Endothelial cell of umbilical vein (primary cell): Measurements from ENCODE around the gene BCO2. TPM values are rescaled to one million over a fixed set of nuclear protein-coding genes. Genes with fewer than 3 reads are reported as not detected.

ENCODE experiments used
- BruUV-seq: library from RNA; stranded (reverse); fragments of 400-500 nt; replicated peaks from 2 replicates; lab custom pipeline; 2021; lab: Mats Ljungman, UMichigan
- CTCF ChIA-PET: fragments of 300-600, 350-600 bp; sonication (Branson Sonifier 250); formaldehyde crosslinking; loops from one replicate; lab custom pipeline; 2021; ENCODE audit warnings: antibody characterized with exemption, inconsistent platforms; lab: Charles Lee
- POLR2A ChIA-PET: fragments of 300-600, 350-600 bp; sonication (Branson Sonifier 250); formaldehyde crosslinking; loops from one replicate; lab custom pipeline; 2021; ENCODE audit warnings: antibody characterized with exemption, inconsistent platforms; lab: Charles Lee
- DNase-seq: peaks from one replicate; pipeline ENCODE4 v3.0.0-alpha.2; 2011; ENCODE audit warnings: low read depth, low spot score
- FAIRE-seq: peaks from 2 replicates; lab custom pipeline; 2011; peaks lifted over from hg19 to GRCh38; lab: Jason Lieb, UNC
- H2AFZ ChIP-seq: 2 replicates; pipeline ENCODE4 v1.6.0; 2012; ENCODE audit warnings: low read depth, low read length, control low read depth, inconsistent platforms
- H3K27ac ChIP-seq: 2 replicates; pipeline ENCODE4 v1.5.1; 2011; ENCODE audit warnings: low read depth, mild to moderate bottlenecking, control low read depth, low read length, moderate library complexity; ENCODE audit not compliant: insufficient read depth
- H3K27me3 ChIP-seq, 2 experiments: 2 replicates each; pipeline versions ENCODE4 v1.6.0 to v1.6.1; 2011; ENCODE audit warnings: low read length in 2 of 2, mixed read lengths in 1 of 2; ENCODE audit not compliant: control insufficient read depth in 2 of 2, insufficient read depth in 2 of 2
- H3K36me3 ChIP-seq, 2 experiments: 2 replicates in 1 of 2; 3 replicates in 1 of 2; pipeline ENCODE4 v1.5.1; 2011; ENCODE audit warnings: low read length in 2 of 2, mild to moderate bottlenecking in 1 of 2, moderate library complexity in 1 of 2; ENCODE audit not compliant: control insufficient read depth in 2 of 2, insufficient read depth in 2 of 2; ENCODE audit errors: extremely low read depth in 1 of 2
- H3K4me1 ChIP-seq: 3 replicates; pipeline ENCODE4 v1.5.1; 2011; ENCODE audit warnings: mild to moderate bottlenecking, low read length; ENCODE audit not compliant: control insufficient read depth, insufficient read depth; ENCODE audit errors: extremely low read depth
- H3K4me2 ChIP-seq: 2 replicates; pipeline ENCODE4 v1.6.1; 2011; ENCODE audit warnings: low read length, control low read depth, mixed read lengths; ENCODE audit not compliant: insufficient read depth
- H3K4me3 ChIP-seq, 3 experiments: fragments of 200-600 bp in 1 of 3; sonication (generic), shearing (Covaris generic) in 1 of 3; replicated peaks in 1 of 3; 2 replicates each; pipeline ENCODE4 v1.5.1; 2011 to 2016; ENCODE audit warnings: control low read depth in 3 of 3, low read length in 3 of 3, mild to moderate bottlenecking in 2 of 3, inconsistent platforms in 1 of 3, low read depth in 1 of 3, moderate library complexity in 1 of 3; ENCODE audit not compliant: insufficient read depth in 1 of 3
- H3K79me2 ChIP-seq: 2 replicates; pipeline ENCODE4 v1.6.0; 2012; ENCODE audit warnings: low read length, inconsistent platforms; ENCODE audit not compliant: control insufficient read depth, insufficient read depth
- H3K9ac ChIP-seq: replicated peaks from 2 replicates; pipeline ENCODE3; 2011; ENCODE audit warnings: low read length, control low read depth; ENCODE audit not compliant: insufficient read depth; ENCODE audit errors: extremely low read depth
- H3K9me1 ChIP-seq: replicated peaks from 3 replicates; pipeline ENCODE4 v1.6.0; 2011; ENCODE audit warnings: mild to moderate bottlenecking, low read length; ENCODE audit not compliant: control insufficient read depth, insufficient read depth; ENCODE audit errors: extremely low read depth
- H3K9me3 ChIP-seq: replicated peaks from 2 replicates; pipeline ENCODE4 v1.5.1; 2012; ENCODE audit warnings: low read length, inconsistent platforms; ENCODE audit not compliant: control insufficient read depth, insufficient read depth
- H4K20me1 ChIP-seq: replicated peaks from 2 replicates; pipeline ENCODE3; 2011; ENCODE audit warnings: mild to moderate bottlenecking, low read length; ENCODE audit not compliant: control insufficient read depth, insufficient read depth; ENCODE audit errors: extremely low read depth
- EZH2 ChIP-seq: IDR thresholded peaks from 2 replicates; pipeline ENCODE4 v1.6.1; 2012; ENCODE audit warnings: borderline replicate concordance, low read depth, mild to moderate bottlenecking, moderate library complexity, low read length, inconsistent platforms; ENCODE audit not compliant: severe bottlenecking
- FOS ChIP-seq: IDR thresholded peaks from 2 replicates; pipeline ENCODE4 v1.6.1; 2011; ENCODE audit warnings: mild to moderate bottlenecking, low read length, moderate library complexity, borderline replicate concordance; ENCODE audit not compliant: insufficient read depth
- GATA2 ChIP-seq: IDR thresholded peaks from 2 replicates; pipeline ENCODE4 v1.7.0; 2011; ENCODE audit warnings: low read depth, mild to moderate bottlenecking, moderate library complexity, mixed read lengths, low read length; ENCODE audit not compliant: insufficient read length, insufficient read depth
- JUN ChIP-seq: IDR thresholded peaks from 2 replicates; pipeline ENCODE4 v1.6.1; 2011; ENCODE audit warnings: borderline replicate concordance, low read depth; ENCODE audit not compliant: insufficient read length, insufficient read depth
- MAX ChIP-seq: IDR thresholded peaks from 2 replicates; pipeline ENCODE4 v1.6.1; 2011; ENCODE audit not compliant: insufficient read depth, insufficient read length
- MYC ChIP-seq: IDR thresholded peaks from one replicate; pipeline ENCODE4 v1.6.1; 2011; ENCODE audit warnings: mild to moderate bottlenecking, low read depth, low read length
- POLR2AphosphoS5 ChIP-seq: IDR thresholded peaks from 2 replicates; pipeline ENCODE4 v1.6.1; 2012; ENCODE audit warnings: low read depth, mild to moderate bottlenecking, control low read depth, low read length, moderate library complexity; ENCODE audit not compliant: insufficient read depth
- dilution Hi-C: fragments of 300-500 bp; cut with MboI; formaldehyde crosslinking; loops from one replicate; pipeline ENCODE4 v1.15.0; 2019; ENCODE audit warnings: low sequenced_read_pairs; ENCODE audit not compliant: extremely low pct_ligation_motif_present
- intact Hi-C: fragments of 100-400 bp; cut with micrococcal nuclease; formaldehyde crosslinking; loops from one replicate; pipeline ENCODE4 v1.10.0; 2022
- polyA plus RNA-seq, 4 experiments: library from polyadenylated mRNA; depleted of rRNA in 3 of 4; stranded (reverse) in 3 of 4; unstranded in 1 of 4; fragments of >200 nt; gene quantifications; 2 replicates each; pipeline versions ENCODE4 v1.2.1 to v1.2.3, GENCODE V29; 2011 to 2012; ENCODE audit warnings: missing spikeins in 1 of 4
- total RNA-seq: library from RNA; stranded (reverse); gene quantifications from 2 replicates; pipeline ENCODE4 v1.2.3, GENCODE V29; 2021

BCO2 gene
- total and polyA plus RNA-seq, 2 donors (not counting 3 experiments of a cell fraction or from before 2014, with no cell fraction given): 0.58 to 1.9 TPM

- H4K20me1 ChIP-seq: no peaks in the 10 kb centered on the region
- intact Hi-C loops: no loop called here
- no peak for TF ChIP-seq EZH2
- TF ChIP-seq MYC: no peak
- no peak for TF ChIP-seq POLR2AphosphoS5
- no peak for TF ChIP-seq MAX
- TF ChIP-seq FOS: no peak
- TF ChIP-seq JUN: no peak
- TF ChIP-seq GATA2: no peak
- H3K4me2 ChIP-seq: no peak overlapping the region
- no peaks in the 10 kb centered on the region for H3K79me2 ChIP-seq
- BruUV-seq: no TSS peak
- DNase-seq (no peak), FAIRE-seq (no peak)
- H3K9ac ChIP-seq: no peak overlapping the region
- ChIA-PET POLR2A (no interaction called here), CTCF (interaction anchor here (1.2 kb wide), 1 partner anchor 11 kb away, joined by 5 read pairs; no protein-coding TSS in a partner anchor)
- peaks cover 0 to 7% of the 10 kb centered on the region in 2 experiments for H3K27me3 ChIP-seq
- dilution Hi-C loops: no loop called here
- H3K27ac ChIP-seq: no peak overlapping the region
- no peaks in the 10 kb centered on the region for H3K4me1 ChIP-seq
- H3K4me3 ChIP-seq: no peak overlapping the region
- H2AFZ ChIP-seq: no peak overlapping the region
- H3K36me3 ChIP-seq: no peaks in the 10 kb centered on the region
- H3K9me3 ChIP-seq: no peaks in the 10 kb centered on the region
- no peaks in the 10 kb centered on the region for H3K9me1 ChIP-seq
Observed at GRCh38 chr11:112265659-112266409, 90.5 kb downstream of the BCO2 start.
